GF-D8 (cell line): ENCODE measurements around the gene TRIM14.
A peak's percentile ranks its signal among the peaks of the same experiment; 100 is the strongest.
"Not testable (repeated sequence)": the region's sequence is repeated elsewhere in the genome, so short reads cannot be mapped to it uniquely, and the experiment has no call there.

Source experiments
- DNase-seq: peaks from one replicate; lab custom pipeline; 2025; lab: John Stamatoyannopoulos, UW

TRIM14 gene

DNA sequence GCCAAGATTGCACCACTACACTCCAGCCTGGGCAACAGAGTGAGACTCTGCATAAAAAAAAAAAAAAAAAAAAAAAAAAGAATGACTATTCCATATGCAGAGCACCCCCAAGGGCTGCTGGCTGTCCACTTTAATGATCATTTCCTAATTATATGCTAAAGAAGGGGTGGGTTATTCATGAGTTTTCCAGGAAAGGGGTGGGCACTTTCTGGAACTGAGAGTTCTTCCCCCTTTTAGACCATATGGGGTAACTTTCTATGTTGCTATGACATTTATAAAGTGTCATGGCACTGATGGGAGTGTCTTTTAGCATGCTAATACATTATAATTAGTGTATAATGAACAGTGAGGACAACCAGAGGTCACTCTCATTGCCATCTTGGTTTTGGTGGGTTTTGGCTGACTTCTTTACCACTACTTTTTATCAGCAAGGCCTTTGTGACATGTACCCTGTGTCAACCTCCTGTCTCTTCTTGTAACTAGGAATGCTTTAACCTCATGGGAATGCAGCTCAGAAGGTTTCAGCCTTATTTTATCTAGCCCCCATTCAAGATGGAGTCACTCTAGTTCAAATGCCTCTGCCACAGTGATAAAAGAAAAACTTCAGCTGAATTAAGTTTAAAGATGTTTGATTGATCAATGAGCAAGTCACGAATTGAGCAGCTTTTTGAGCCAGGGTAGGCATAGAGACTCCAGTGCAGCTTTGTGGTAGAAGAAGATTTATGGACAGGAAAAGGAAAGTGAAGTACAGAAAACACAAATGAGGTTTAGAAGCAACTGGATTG is 69.5 kb downstream of the TRIM14 start:
- DNase-seq, result no peak

DNA sequence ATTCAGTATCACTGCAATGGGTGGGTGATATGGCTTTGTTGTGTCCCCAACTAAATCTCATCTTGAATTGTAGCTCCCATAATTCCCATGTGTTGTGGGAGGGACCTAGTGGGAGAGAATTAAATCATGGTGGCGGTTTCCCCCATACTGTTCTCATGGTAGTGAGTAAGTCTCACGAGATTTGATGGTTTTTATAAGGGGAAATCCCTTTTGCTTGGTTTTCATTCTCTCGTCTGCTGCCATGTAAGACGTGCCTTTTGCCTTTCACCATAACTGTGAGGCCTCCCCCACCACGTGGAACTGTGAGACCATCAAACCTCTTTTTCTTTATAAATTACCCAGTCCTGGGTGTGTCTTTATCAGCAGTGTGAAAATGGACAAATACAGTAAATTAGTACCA is 72.0 kb downstream of the TRIM14 start:
- no peak for DNase-seq

DNA sequence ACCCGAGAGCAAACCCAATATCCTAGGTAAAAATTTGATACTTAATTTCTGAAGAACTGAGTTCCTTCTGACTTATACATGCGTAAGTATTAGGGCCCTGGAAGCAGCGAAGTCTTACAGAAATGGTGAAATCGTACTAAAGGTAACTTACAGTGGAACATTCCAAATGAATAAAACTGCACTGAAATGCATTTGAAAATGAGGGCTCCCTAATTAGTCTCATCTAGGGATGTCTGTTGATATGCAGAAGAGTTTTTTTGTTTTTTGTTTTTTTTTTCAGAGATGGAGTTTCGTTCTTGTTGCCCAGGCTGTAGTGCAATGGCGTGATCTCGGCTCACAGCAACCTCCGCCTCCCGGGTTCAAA is 72.9 kb downstream of the TRIM14 start:
- no peak for DNase-seq

DNA sequence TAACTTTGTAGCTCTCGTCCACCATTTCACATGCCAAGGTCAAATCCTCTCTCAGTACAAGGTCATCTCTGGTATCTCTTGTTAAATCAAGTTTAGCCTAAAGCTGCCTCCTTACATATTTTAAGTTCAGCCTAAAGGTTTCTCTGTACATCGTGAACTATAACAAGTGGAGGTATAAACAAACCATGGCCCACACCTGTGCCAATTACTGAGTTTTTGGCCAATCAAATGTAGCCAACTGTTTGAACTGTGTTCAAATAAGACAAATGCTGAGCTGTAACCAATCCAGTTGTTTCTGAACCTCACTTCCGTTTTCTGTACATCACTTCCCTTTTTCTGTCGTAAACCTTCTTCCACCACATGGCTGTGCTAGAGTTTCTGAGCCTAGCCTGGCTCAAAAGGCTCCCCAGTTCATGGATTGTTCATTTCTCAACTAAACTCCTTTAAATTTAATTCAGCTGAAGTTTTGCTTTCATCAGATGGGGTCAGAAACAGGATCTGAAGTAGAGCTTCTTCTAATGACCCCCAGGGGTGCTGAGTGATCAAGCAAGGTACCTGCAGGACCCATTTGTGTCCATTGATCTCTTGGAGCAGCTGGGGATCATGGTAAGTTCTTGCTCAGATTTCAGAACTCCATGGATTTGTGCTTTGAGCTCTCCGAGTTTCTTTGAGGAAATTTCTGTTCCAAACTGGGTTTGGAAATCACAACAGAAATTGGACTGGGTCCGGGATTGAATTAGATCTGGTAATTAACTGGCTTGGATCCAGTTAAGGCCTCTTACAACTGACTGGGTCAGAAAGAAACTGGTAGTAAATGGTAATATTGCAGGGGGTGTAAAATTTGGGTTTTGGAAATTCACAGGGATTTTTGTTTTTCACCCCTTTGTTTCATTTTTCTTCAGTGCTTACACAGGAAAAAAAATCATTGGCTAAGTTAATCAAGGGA is 73.5 kb downstream of the TRIM14 start:
- DNase-seq, result peak; percentile 92

DNA sequence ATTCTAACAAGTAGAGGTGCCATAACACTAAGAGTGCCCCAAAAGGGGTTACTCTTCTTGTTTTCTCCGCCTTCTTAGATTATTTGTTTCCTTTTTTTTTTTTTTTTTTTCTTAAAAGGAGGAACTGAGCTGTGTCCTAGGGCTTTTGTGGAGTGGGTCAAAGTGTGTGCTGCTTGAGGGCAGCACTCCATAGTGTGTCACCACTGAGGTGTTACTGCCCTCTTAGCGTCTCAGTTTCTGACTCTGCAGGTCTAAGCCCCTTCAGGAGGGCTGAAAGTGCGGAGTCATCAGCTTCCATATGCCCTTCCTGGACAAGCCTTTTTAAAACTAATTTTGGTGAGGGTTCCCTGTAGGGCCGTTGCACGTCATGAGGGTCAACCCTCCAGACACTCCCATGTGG is 75.1 kb downstream of the TRIM14 start:
- DNase-seq, result no peak

DNA sequence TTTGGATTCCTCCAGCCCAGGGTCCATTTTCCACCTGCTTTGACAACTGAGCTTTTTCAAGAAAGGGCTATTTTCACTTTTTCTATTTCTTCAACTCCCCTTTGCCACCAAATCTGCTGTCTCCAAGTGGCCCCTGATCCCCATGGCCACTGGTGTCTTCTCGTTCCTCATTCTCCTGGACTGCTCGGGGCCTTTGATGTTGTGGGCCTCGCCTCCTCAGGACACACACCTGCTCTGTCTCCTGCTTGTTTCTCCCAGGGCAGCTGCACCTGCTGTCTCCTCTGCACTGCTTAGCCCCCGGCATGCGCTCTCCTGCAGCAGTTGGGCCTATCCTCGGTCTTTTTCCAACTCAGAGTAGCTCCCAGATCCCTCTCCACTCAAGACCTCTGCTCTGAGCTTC is 78.8 kb downstream of the TRIM14 start:
- no peak for DNase-seq

DNA sequence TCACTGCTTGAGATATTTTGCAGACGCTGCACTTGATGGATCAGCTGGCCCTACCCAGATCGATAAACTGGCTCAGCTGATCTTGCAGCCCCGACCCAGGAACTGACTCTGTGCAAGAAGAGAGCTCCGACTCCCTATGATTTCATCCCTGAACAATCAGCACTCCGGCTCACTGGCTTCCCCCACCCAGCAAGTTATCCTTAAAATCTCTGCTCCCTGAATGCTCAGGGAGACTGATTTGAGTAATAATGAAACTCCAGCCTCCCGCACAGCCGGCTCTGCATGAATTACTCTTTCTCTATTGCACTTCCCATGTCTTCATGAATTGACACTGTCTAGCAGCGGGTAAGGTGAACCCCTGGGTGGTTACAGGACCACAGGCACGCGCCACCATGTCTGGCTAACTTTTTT is 79.4 kb downstream of the TRIM14 start:
- DNase-seq, result no peak

DNA sequence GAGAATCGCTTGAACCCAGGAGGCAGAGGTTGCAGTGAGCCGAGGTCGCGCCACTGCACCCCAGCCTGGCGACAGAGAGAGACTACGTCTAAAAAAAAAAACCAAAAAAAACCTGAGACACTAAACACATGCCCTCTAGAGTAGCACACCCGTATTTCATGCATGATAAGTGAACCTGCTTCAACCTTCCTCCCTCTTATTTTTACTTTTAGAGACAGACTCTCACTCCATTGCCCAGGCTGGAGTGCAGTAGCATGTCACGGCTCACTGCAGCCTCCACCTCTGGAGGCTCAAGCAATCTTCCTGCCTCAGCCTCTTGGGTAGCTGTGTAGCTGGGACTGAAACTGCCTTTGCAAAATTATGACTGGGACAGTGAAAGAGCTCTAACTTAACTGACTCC is 80.1 kb downstream of the TRIM14 start:
- no peak for DNase-seq

DNA sequence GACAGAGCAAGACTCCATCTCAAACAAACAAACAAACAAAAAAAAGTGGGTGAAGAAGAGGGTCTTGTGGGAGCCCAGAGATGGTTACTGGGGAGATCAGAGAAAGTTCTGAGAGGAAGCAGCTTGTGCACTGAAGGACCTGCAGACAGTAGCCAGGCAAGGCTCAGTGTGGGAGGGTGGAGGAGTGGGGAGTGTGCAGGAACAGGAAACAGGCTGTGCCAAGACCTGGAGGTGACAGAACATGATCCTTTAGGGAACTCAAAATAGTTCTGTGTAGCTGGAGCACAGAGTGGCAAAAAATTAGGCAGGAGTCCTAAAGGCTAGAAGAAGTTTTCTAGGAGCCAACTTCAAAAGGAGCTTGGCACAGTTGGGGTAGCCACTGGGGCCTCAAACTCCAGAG is 81.7 kb downstream of the TRIM14 start:
- DNase-seq, result peak; percentile 49

DNA sequence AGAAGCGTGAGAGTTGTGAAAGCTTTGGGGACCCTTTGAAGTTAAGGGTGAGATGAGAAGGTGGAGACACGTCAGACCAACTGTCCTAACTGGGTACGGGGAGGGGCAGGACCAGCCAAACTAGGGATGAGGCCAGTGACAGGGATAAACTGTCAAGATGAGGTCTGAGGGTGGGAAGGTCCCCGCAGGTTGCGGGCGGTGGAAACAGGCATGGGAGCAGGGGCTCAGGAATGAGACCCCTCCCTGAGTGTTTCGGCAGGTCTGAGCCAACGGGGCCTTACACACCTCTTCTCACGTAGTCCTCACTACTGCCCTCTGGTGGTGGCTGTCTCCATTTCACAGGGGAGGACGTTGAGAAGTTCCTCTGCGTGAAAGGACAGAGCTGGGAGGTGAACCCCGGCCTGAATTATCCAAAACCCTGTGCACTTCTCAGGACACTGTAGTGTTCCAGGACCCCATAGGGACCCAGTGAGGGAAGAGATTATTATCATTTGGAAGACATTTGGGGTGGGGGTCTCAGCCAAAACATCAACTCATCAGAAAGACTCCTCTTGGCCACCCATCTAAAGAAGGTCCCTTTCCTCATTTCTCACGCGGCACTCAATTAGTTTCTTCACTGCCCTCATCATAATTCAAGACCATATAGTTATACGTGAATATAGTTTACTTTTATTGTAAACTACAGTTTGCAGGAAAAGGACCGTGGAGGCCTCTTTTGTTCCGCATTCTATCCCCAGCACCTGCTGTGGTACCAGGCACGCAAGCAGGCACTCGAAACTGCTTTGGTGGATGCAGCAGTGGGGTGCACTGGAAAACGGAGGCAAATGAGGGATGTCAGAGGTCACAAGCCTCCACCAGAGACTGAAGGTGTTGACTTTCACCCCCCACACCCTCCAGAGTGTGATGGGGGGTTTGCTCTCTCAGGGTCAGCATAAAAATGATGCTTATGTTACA is 84.2 kb downstream of the TRIM14 start:
- peak; percentile 36 for DNase-seq

DNA sequence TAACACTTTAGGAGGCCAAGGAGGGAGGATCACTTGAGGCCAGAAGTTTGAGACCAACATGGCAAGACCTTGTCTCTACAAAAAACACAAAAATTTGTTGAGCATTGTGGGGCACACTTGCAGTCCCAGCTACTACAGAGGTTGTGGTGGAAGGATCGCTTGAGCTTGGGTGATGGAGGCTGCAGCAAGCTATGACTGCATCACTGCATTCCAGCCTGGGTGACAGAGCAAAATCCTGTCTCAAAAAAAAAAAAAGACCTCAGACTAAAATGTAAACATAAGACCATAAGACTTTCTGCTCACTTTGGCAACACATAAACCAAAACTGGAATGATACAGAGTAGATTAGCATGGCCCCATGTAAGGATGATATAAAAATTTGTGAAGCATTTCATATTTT is 87.1 kb downstream of the TRIM14 start:
- DNase-seq, result no peak

DNA sequence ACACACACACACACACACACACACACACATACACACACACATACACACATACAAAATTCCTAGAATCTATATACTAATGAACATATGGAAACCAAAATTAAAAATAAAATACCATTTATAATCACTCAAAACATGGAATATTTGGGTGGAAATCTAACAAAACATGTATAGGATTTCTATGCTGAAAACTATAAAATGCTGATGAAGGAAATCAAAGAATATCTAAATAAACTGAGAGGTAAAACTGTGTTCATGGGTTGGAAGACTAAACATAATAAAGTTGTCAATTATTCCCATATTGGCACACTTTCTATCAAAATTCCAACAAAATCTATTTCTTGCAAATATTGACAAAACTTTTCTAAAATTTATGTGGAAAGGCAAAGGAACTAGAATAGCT is 87.9 kb downstream of the TRIM14 start:
- DNase-seq, result no peak

DNA sequence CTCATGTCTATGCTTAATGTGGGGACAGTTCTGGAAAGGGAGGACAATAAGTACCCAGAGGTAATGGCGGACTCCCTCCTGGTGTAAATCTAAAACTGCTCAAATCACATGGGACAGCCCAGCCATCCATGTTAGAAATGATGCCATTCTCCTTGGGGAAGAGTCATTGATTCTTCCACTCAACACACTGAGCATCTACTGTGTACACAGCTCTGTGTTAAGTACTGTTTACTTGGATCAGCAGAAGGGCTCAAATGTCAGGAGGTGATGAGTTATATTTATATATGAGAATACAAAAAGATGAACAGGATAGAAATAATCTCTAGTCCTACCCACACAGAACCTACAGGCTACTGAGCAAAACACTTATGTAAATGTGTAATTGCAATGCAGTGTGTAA is 94.3 kb downstream of the TRIM14 start:
- DNase-seq, result no peak

DNA sequence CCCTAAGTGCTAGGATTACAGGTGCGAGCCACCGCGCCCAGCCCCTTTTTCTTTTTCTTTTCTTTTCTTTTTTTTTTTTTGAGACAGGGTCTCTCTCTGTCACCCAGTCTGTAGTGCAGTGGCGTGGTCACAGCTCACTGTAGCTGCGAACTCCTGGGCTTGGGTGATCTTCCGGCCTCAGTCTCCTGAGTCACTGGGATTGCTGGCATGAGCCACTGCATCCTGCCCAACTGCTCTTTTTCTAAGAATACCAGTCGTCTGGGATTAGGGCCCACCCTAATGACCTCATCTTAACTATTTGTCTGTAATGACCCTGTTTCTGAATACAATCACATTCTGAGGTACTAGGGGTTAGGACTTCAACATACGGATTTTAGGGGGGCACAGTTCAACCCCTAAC is 96.6 kb downstream of the TRIM14 start:
- no peak for DNase-seq

DNA sequence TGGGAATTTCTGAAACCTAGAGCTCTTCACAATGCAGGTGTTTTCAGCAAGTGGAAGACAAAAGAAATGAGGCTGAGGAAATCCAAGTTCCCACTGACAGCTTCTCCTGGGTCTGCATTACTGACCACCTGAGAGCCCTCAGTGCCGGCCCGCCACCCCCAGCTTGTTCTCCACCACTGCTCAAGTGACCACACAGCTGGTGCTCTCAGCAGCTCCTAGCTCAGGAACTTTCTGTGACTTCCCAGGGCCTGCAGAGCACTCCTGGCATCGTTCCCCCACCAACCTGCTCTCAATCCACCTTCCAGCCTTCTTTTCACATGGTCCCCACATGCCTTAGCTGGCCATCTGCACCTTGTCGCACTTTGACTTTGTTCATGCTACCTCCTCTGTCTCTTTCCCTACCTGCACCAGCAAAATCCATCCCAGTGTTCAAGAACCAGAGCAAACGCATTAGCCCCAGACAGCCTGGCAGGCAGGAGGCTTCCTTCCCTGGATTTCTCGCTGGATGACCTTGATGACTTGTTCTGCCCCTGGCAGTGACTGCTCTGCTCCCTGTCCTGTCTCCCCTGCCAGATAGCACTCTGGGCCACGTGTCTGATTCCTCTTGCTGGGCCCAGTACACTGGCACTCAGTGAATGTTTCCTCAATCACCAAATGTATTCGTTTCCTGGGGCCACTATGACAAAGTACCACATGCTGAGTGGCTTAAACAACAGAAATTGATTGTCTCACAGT is 97.5 kb downstream of the TRIM14 start:
- no peak for DNase-seq

DNA sequence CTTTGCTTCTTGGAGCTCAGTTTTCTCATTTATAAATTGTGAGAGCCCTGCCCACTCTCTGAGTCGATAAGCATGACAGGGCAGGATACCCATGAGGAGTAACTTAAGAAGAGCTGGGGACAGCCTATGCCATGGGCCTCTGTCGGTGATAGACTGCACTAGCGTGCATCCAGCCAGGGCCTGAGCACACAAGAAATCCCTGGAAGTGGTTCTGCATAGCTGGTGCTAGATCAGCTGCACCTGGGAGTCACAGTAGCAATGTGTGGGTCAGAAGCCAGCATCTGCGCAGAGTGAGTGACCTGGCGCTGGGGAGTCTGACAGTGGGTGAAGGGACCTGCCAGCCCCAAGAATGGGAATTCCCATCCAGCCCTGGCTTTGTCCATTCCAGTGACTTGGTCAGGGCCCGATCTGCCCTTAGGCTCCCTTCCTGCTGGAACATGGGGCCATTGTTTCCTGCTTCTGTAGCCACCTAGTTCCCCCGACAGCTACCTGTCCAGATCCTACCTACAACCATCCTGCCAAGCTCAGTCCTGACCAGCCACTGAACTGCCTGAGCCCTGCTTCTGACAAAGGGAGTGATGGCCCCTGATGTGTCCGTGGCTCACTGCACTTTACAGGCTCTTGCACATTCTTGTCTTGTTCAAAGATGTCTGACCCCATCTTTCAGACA is 98.4 kb downstream of the TRIM14 start:
- no peak for DNase-seq

DNA sequence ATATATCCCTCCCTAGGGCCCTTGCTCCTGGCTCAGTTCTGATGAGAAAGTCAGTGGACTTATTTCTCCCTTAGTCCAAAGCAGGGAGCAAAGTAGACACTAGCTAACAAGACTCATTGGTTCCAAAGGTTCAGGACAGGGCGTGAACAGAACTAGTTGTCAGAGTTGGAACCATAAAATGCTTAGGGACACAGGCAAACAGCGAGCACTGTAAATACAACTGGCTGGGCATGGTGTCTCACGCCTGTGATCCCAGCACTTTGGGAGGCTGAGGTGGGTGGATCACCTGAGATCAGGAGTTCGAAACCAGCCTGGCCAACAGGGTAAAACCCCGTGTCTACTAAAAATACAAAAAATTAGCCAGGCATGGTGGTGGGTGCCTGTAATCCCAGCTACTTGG is 99.2 kb downstream of the TRIM14 start:
- DNase-seq, result not testable (repeated sequence)
